Measurements from ENCODE around the gene CDYL2. TPM values are rescaled to one million over a fixed set of nuclear protein-coding genes. Genes with fewer than 3 reads are reported as not detected.

The CDYL2 gene
- total RNA-seq, 2 donors from 2014 or later: 9.9 to 12.8 TPM

DNA sequence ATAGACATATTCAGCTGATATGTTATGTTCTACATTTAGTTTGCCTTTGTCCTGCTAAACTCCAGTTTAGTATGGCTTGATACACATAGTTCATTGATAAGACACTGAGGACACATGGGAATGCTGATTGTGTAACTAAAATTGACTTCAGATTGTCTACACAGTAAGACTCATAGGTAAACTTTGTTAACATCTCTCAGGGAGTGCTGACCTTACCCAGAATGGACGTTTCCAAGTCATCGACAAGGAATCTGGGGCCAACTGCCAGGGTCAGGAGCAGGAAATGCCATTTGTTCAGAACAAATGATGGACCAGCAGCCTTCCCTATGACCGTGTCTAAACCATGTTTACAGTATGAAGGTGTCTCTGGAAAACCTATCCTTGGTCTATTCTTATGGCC, 204.9 kb downstream of the CDYL2 start:
- Histone ChIP-seq H3K9me3 (ENCODE audit: control insufficient read depth, low read length) (peaks cover 5% of the 10 kb centered on the region), H3K4me1 (ENCODE audit: control insufficient read depth, insufficient read depth, low read length) (peaks cover 7% of the 10 kb centered on the region), H3K27ac (ENCODE audit: low read depth, low read length) (no peak overlapping the region), H3K4me3 (ENCODE audit: low read length) (no peak overlapping the region), H3K9ac (ENCODE audit: extremely low read depth, low read length, poor library complexity, severe bottlenecking) (no peak overlapping the region), H3K27me3 (ENCODE audit: control insufficient read depth, insufficient read depth, low read length, poor library complexity, severe bottlenecking) (no peaks in the 10 kb centered on the region), H3K36me3 (ENCODE audit: control insufficient read depth, insufficient read depth, low read length) (no peaks in the 10 kb centered on the region)
- Mint-ChIP-seq H3K4me1 (peaks cover 3% of the 10 kb centered on the region), H3K4me3 (no peak overlapping the region), H3K36me3 (ENCODE audit: low read depth) (peaks cover 5% of the 10 kb centered on the region), H3K27ac (no peak overlapping the region), H3K9me3 (no peaks in the 10 kb centered on the region), H3K27me3 (ENCODE audit: insufficient read depth) (peaks cover 1% of the 10 kb centered on the region)
- 78 to 88% methylated on average over 3 of the region's 3 CpGs for WGBS, 2 experiments (ENCODE audit: insufficient coverage in 1 of 2, insufficient read length in 1 of 2)
- TF ChIP-seq, protein P1, sequence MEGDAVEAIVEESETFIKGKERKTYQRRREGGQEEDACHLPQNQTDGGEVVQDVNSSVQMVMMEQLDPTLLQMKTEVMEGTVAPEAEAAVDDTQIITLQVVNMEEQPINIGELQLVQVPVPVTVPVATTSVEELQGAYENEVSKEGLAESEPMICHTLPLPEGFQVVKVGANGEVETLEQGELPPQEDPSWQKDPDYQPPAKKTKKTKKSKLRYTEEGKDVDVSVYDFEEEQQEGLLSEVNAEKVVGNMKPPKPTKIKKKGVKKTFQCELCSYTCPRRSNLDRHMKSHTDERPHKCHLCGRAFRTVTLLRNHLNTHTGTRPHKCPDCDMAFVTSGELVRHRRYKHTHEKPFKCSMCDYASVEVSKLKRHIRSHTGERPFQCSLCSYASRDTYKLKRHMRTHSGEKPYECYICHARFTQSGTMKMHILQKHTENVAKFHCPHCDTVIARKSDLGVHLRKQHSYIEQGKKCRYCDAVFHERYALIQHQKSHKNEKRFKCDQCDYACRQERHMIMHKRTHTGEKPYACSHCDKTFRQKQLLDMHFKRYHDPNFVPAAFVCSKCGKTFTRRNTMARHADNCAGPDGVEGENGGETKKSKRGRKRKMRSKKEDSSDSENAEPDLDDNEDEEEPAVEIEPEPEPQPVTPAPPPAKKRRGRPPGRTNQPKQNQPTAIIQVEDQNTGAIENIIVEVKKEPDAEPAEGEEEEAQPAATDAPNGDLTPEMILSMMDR (conservative IDR thresholded peaks at IDR 0.05): no peak
- DNase-seq: no peak

DNA sequence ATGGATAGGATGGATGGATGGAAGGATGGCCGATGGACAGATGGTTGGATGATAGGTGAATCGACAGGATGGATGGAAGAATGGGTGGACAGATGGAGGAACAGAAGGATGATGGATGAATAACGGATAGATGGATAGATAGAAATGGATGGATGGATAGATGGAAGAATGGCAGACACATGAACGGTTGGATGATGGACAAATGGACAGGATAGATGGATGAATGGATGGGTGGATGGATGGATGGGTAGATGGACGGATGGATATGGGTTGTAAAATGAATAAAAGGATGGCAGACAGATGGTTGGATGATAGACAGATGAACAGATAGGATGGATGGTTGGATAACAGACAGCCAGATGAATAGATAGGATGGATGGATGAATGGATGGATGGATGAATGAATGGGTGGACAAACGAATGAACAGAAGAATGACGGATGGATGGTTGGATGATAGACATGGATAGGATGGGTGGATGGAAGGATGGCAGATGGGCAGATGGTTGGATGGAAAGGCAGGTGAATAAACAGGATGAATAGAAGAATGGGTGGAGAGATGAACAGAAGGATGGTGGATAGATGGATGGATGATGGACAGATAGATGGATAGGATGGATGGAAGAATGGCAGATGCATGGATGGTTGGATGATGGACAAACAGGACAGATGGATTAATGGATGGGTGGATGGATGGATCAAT, 207.7 kb downstream of the CDYL2 start:
- no peak for DNase-seq
- H3K27me3 Mint-ChIP-seq (ENCODE audit: insufficient read depth): peaks cover 3% of the 10 kb centered on the region
- H3K9me3 Mint-ChIP-seq: no peaks in the 10 kb centered on the region
- no peak overlapping the region for H3K27ac ChIP-seq (ENCODE audit: low read depth, low read length)
- H3K4me1 Mint-ChIP-seq: no peaks in the 10 kb centered on the region
- H3K27ac Mint-ChIP-seq: no peak overlapping the region
- peaks cover under 1% of the 10 kb centered on the region for H3K4me1 ChIP-seq (ENCODE audit: control insufficient read depth, insufficient read depth, low read length)
- no peak overlapping the region for H3K9ac ChIP-seq (ENCODE audit: extremely low read depth, low read length, poor library complexity, severe bottlenecking)
- no peaks in the 10 kb centered on the region for H3K36me3 ChIP-seq (ENCODE audit: control insufficient read depth, insufficient read depth, low read length)
- 88 to 89% methylated on average over 7 of the region's 7 CpGs for WGBS, 2 experiments (ENCODE audit: insufficient coverage in 1 of 2, insufficient read length in 1 of 2)
- no peaks in the 10 kb centered on the region for H3K9me3 ChIP-seq (ENCODE audit: control insufficient read depth, low read length)
- no peaks in the 10 kb centered on the region for H3K27me3 ChIP-seq (ENCODE audit: control insufficient read depth, insufficient read depth, low read length, poor library complexity, severe bottlenecking)
- no peak overlapping the region for H3K4me3 Mint-ChIP-seq
- H3K4me3 ChIP-seq (ENCODE audit: low read length): no peak overlapping the region
- TF ChIP-seq, protein P1 (conservative IDR thresholded peaks at IDR 0.05): no peak
- no peaks in the 10 kb centered on the region for H3K36me3 Mint-ChIP-seq (ENCODE audit: low read depth)

DNA sequence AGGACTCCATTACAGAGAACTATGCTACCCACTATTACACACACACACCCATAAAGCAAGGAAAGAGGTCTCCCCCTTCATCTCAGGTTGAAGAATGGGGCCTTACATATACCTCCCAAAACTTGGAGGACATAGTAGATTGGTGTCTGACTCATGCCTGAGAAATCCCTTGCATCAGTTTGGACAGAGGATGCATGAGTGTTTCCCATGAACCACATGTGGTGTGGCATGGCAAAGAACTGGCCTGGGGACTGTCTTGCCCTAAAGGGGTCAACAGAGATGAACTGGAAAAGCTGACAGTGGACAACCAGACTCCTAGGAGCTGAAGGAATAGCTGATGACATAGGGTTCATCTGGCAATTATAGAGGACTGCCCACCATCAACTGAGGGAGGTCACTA, 209.6 kb downstream of the CDYL2 start:
- no peaks in the 10 kb centered on the region for H3K4me1 ChIP-seq (ENCODE audit: control insufficient read depth, insufficient read depth, low read length)
- DNase-seq: peak; percentile 22
- no peak overlapping the region for H3K27ac ChIP-seq (ENCODE audit: low read depth, low read length)
- TF ChIP-seq, protein P1 (conservative IDR thresholded peaks at IDR 0.05): no peak
- no peaks in the 10 kb centered on the region for H3K36me3 ChIP-seq (ENCODE audit: control insufficient read depth, insufficient read depth, low read length)
- H3K9me3 ChIP-seq (ENCODE audit: control insufficient read depth, low read length): no peaks in the 10 kb centered on the region
- H3K27me3 ChIP-seq (ENCODE audit: control insufficient read depth, insufficient read depth, low read length, poor library complexity, severe bottlenecking): no peaks in the 10 kb centered on the region
- Mint-ChIP-seq H3K4me1 (no peaks in the 10 kb centered on the region), H3K27me3 (ENCODE audit: insufficient read depth) (peaks cover 5% of the 10 kb centered on the region), H3K9me3 (no peaks in the 10 kb centered on the region), H3K36me3 (ENCODE audit: low read depth) (no peaks in the 10 kb centered on the region), H3K27ac (no peak overlapping the region), H3K4me3 (no peak overlapping the region)
- no peak overlapping the region for H3K4me3 ChIP-seq (ENCODE audit: low read length)
- H3K9ac ChIP-seq (ENCODE audit: extremely low read depth, low read length, poor library complexity, severe bottlenecking): no peak overlapping the region

All from endodermal cell (in vitro differentiated cells).